ENCODE measurements around the gene OSBPL9. TPM values are rescaled to one million over a fixed set of nuclear protein-coding genes. Genes with fewer than 3 reads are reported as not detected.
A peak's percentile ranks its signal among the peaks of the same experiment; 100 is the strongest.

OSBPL9 gene
- total RNA-seq, 2 donors from 2014 or later = 59.0 to 59.7 TPM

GRCh38 chr1:51618715-51619114 is 1.8 kb downstream of the OSBPL9 start:
- peaks cover 2 to 4% of the 10 kb centered on the region in 2 donors for H3K36me3 Mint-ChIP-seq (ENCODE audit: insufficient read depth in 2 of 2)
- no peaks in the 10 kb centered on the region for H3K27me3 Mint-ChIP-seq (ENCODE audit: low read depth)
- DNase-seq (no peak), ATAC-seq (replicated peaks in 1 of 2) (no peak)
- H3K9me3 Mint-ChIP-seq = no peaks in the 10 kb centered on the region
- peak overlapping the region in 1 of 2 donors; percentile 26 for H3K4me3 Mint-ChIP-seq
- H3K27ac Mint-ChIP-seq = no peak overlapping the region
- peaks cover 37% of the 10 kb centered on the region for H3K4me1 Mint-ChIP-seq (ENCODE audit: low read depth)

GRCh38 chr1:51620470-51620869 is 3.6 kb downstream of the OSBPL9 start:
- H3K27ac Mint-ChIP-seq = no peak overlapping the region
- ATAC-seq (replicated peaks in 1 of 2) (no peak), DNase-seq (no peak)
- H3K36me3 Mint-ChIP-seq (ENCODE audit: insufficient read depth in 2 of 2) = peaks cover 2 to 4% of the 10 kb centered on the region in 2 donors
- peaks cover 37% of the 10 kb centered on the region for H3K4me1 Mint-ChIP-seq (ENCODE audit: low read depth)
- H3K4me3 Mint-ChIP-seq = no peak overlapping the region
- H3K9me3 Mint-ChIP-seq = no peaks in the 10 kb centered on the region
- H3K27me3 Mint-ChIP-seq (ENCODE audit: low read depth) = no peaks in the 10 kb centered on the region

- H3K9me3 Mint-ChIP-seq = no peaks in the 10 kb centered on the region
- no peak overlapping the region for H3K4me3 Mint-ChIP-seq
- H3K27me3 Mint-ChIP-seq (ENCODE audit: low read depth) = no peaks in the 10 kb centered on the region
- H3K4me1 Mint-ChIP-seq (ENCODE audit: low read depth) = peaks cover 34% of the 10 kb centered on the region
- H3K36me3 Mint-ChIP-seq (ENCODE audit: insufficient read depth in 2 of 2) = peaks cover 2 to 4% of the 10 kb centered on the region in 2 donors
- ATAC-seq (replicated peaks in 1 of 2) = no peak
- no peak for DNase-seq
- no peak overlapping the region for H3K27ac Mint-ChIP-seq
Measured at GRCh38 chr1:51621161-51621560, 4.3 kb downstream of the OSBPL9 start.

- Mint-ChIP-seq H3K9me3 (no peaks in the 10 kb centered on the region), H3K4me3 (no peak overlapping the region), H3K36me3 (ENCODE audit: insufficient read depth in 2 of 2) (peaks cover 1 to 3% of the 10 kb centered on the region in 2 donors), H3K27me3 (ENCODE audit: low read depth) (no peaks in the 10 kb centered on the region), H3K4me1 (ENCODE audit: low read depth) (peaks cover 29% of the 10 kb centered on the region), H3K27ac (peak overlapping the region; percentile 28)
- DNase-seq (no peak), ATAC-seq (replicated peaks in 1 of 2) (no peak)
Measured at GRCh38 chr1:51621841-51622454, 5.1 kb downstream of the OSBPL9 start.

- Mint-ChIP-seq H3K27me3 (ENCODE audit: low read depth) (no peaks in the 10 kb centered on the region), H3K4me1 (ENCODE audit: low read depth) (peaks cover 29% of the 10 kb centered on the region), H3K27ac (peak overlapping the region; percentile 1), H3K4me3 (no peak overlapping the region), H3K9me3 (no peaks in the 10 kb centered on the region), H3K36me3 (ENCODE audit: insufficient read depth in 2 of 2) (no peaks in the 10 kb centered on the region)
- ATAC-seq (replicated peaks in 1 of 2) (peak in 1 of 2 donors; percentile 23), DNase-seq (no peak)
Measured at GRCh38 chr1:51622455-51622913, 5.6 kb downstream of the OSBPL9 start.

GRCh38 chr1:51623025-51623424 is 6.1 kb downstream of the OSBPL9 start:
- no peak overlapping the region for H3K27ac Mint-ChIP-seq
- DNase-seq (no peak), ATAC-seq (replicated peaks in 1 of 2) (no peak)
- no peaks in the 10 kb centered on the region for H3K36me3 Mint-ChIP-seq (ENCODE audit: insufficient read depth in 2 of 2)
- no peaks in the 10 kb centered on the region for H3K9me3 Mint-ChIP-seq
- peaks cover 25% of the 10 kb centered on the region for H3K4me1 Mint-ChIP-seq (ENCODE audit: low read depth)
- no peaks in the 10 kb centered on the region for H3K27me3 Mint-ChIP-seq (ENCODE audit: low read depth)
- no peak overlapping the region for H3K4me3 Mint-ChIP-seq

- no peak for DNase-seq
- ATAC-seq (replicated peaks in 1 of 2) = no peak
- H3K4me3 Mint-ChIP-seq = no peak overlapping the region
- no peak overlapping the region for H3K27ac Mint-ChIP-seq
- no peaks in the 10 kb centered on the region for H3K9me3 Mint-ChIP-seq
- H3K4me1 Mint-ChIP-seq (ENCODE audit: low read depth) = peaks cover 21% of the 10 kb centered on the region
- H3K27me3 Mint-ChIP-seq (ENCODE audit: low read depth) = no peaks in the 10 kb centered on the region
- no peaks in the 10 kb centered on the region for H3K36me3 Mint-ChIP-seq (ENCODE audit: insufficient read depth in 2 of 2)
Measured at GRCh38 chr1:51623450-51623849, 6.6 kb downstream of the OSBPL9 start.

GRCh38 chr1:51624855-51625254 is 8.0 kb downstream of the OSBPL9 start:
- Mint-ChIP-seq H3K4me1 (ENCODE audit: low read depth) (peaks cover 28% of the 10 kb centered on the region), H3K36me3 (ENCODE audit: insufficient read depth in 2 of 2) (no peaks in the 10 kb centered on the region), H3K27me3 (ENCODE audit: low read depth) (no peaks in the 10 kb centered on the region), H3K4me3 (no peak overlapping the region), H3K27ac (no peak overlapping the region), H3K9me3 (no peaks in the 10 kb centered on the region)
- ATAC-seq (replicated peaks in 1 of 2) = no peak
- no peak for DNase-seq

GRCh38 chr1:51627672-51628071 is 10.8 kb downstream of the OSBPL9 start:
- no peaks in the 10 kb centered on the region for H3K36me3 Mint-ChIP-seq (ENCODE audit: insufficient read depth in 2 of 2)
- H3K27ac Mint-ChIP-seq = no peak overlapping the region
- no peak for DNase-seq
- peaks cover 23% of the 10 kb centered on the region for H3K4me1 Mint-ChIP-seq (ENCODE audit: low read depth)
- no peaks in the 10 kb centered on the region for H3K27me3 Mint-ChIP-seq (ENCODE audit: low read depth)
- no peaks in the 10 kb centered on the region for H3K9me3 Mint-ChIP-seq
- ATAC-seq (replicated peaks in 1 of 2) = no peak
- no peak overlapping the region for H3K4me3 Mint-ChIP-seq

GRCh38 chr1:51628715-51629590 is 12.1 kb downstream of the OSBPL9 start:
- Mint-ChIP-seq H3K4me3 (no peak overlapping the region), H3K36me3 (ENCODE audit: insufficient read depth in 2 of 2) (no peaks in the 10 kb centered on the region), H3K9me3 (no peaks in the 10 kb centered on the region), H3K27ac (no peak overlapping the region), H3K27me3 (ENCODE audit: low read depth) (no peaks in the 10 kb centered on the region), H3K4me1 (ENCODE audit: low read depth) (peaks cover 23% of the 10 kb centered on the region)
- no peak for ATAC-seq (replicated peaks in 1 of 2)
- DNase-seq = no peak

- no peaks in the 10 kb centered on the region for H3K27me3 Mint-ChIP-seq (ENCODE audit: low read depth)
- H3K4me1 Mint-ChIP-seq (ENCODE audit: low read depth) = peaks cover 33% of the 10 kb centered on the region
- no peak overlapping the region for H3K4me3 Mint-ChIP-seq
- no peak for ATAC-seq (replicated peaks in 1 of 2)
- no peaks in the 10 kb centered on the region for H3K36me3 Mint-ChIP-seq (ENCODE audit: insufficient read depth in 2 of 2)
- DNase-seq = no peak
- H3K9me3 Mint-ChIP-seq = no peaks in the 10 kb centered on the region
- peak overlapping the region; percentile 56 for H3K27ac Mint-ChIP-seq
Measured at GRCh38 chr1:51629918-51630317, 13.0 kb downstream of the OSBPL9 start.

GRCh38 chr1:51630393-51630792 is 13.5 kb downstream of the OSBPL9 start:
- DNase-seq = no peak
- Mint-ChIP-seq H3K27ac (no peak overlapping the region), H3K36me3 (ENCODE audit: insufficient read depth in 2 of 2) (no peaks in the 10 kb centered on the region), H3K4me3 (no peak overlapping the region), H3K4me1 (ENCODE audit: low read depth) (peaks cover 35% of the 10 kb centered on the region), H3K27me3 (ENCODE audit: low read depth) (no peaks in the 10 kb centered on the region), H3K9me3 (no peaks in the 10 kb centered on the region)
- no peak for ATAC-seq (replicated peaks in 1 of 2)

GRCh38 chr1:51630922-51631321 is 14.0 kb downstream of the OSBPL9 start:
- DNase-seq = no peak
- ATAC-seq (replicated peaks in 1 of 2) = no peak
- no peak overlapping the region for H3K4me3 Mint-ChIP-seq
- H3K4me1 Mint-ChIP-seq (ENCODE audit: low read depth) = peaks cover 35% of the 10 kb centered on the region
- H3K9me3 Mint-ChIP-seq = no peaks in the 10 kb centered on the region
- no peaks in the 10 kb centered on the region for H3K27me3 Mint-ChIP-seq (ENCODE audit: low read depth)
- H3K36me3 Mint-ChIP-seq (ENCODE audit: insufficient read depth in 2 of 2) = no peaks in the 10 kb centered on the region
- H3K27ac Mint-ChIP-seq = no peak overlapping the region
